Activated CD4-positive, CD25-positive, alpha-beta regulatory T cell treated with anti-CD3 and anti-CD28 coated beads, Interleukin-2, amount 50 U/mL, for 72 hours (primary cell): ENCODE measurements around the gene IGFL3.

Source experiments
- DNase-seq: peaks from one replicate; pipeline ENCODE4 v3.0.0; 2021

Gene IGFL3

GRCh38 chr19:46076031-46076880 is 48.2 kb downstream of the IGFL3 start:
- no peak for DNase-seq

GRCh38 chr19:46073268-46073922 is 51.1 kb downstream of the IGFL3 start:
- DNase-seq = no peak
